NCI-H2196 treated with DMSO at 0.1 percent for 48 hours (cell line): ENCODE results near the gene MLXIPL.
A peak's percentile ranks its signal among the peaks of the same experiment; 100 is the strongest.
"Not testable (repeated sequence)": the region's sequence is repeated elsewhere in the genome, so short reads cannot be mapped to it uniquely, and the experiment has no call there.

ENCODE experiments used
- DNase-seq: peaks from one replicate; lab custom pipeline; 2025; ENCODE audit not compliant: unreplicated experiment; lab: John Stamatoyannopoulos, UW

MLXIPL gene

GRCh38 chr7:73645643-73646174 is 21.4 kb upstream of the MLXIPL start:
- DNase-seq, result no peak

DNA sequence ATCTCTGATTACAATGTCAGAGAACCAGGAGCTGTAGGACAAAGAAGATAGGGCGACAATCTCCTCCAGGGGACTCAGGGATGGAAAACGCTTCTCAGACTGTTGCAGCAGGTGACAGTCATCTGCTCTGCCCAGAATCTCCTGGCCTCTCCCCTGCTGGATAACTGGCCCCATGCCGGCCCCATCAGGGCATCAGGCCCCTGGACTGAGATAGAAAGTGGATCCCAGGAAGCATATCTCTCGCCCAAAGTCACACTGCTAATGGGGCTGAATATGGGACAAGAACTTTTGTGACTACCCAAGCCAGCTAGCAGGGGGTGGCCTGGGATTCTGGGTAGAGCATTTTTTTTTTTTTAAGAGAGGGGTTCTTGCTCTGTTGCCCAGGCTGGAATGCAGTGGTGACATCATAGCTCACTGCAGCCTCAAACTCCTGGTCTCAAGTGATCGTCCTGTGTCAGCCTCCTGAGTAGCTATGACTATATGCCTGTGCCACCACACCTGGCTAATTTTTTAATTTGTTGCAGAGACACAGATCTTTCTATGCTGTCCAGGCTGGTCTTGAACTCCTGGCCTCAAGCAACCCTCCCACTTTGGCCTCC is 20.5 kb upstream of the MLXIPL start:
- no peak for DNase-seq

GRCh38 chr7:73642834-73643233 is 18.5 kb upstream of the MLXIPL start:
- DNase-seq, result no peak

GRCh38 chr7:73638911-73639310 is 14.6 kb upstream of the MLXIPL start:
- no peak for DNase-seq

DNA sequence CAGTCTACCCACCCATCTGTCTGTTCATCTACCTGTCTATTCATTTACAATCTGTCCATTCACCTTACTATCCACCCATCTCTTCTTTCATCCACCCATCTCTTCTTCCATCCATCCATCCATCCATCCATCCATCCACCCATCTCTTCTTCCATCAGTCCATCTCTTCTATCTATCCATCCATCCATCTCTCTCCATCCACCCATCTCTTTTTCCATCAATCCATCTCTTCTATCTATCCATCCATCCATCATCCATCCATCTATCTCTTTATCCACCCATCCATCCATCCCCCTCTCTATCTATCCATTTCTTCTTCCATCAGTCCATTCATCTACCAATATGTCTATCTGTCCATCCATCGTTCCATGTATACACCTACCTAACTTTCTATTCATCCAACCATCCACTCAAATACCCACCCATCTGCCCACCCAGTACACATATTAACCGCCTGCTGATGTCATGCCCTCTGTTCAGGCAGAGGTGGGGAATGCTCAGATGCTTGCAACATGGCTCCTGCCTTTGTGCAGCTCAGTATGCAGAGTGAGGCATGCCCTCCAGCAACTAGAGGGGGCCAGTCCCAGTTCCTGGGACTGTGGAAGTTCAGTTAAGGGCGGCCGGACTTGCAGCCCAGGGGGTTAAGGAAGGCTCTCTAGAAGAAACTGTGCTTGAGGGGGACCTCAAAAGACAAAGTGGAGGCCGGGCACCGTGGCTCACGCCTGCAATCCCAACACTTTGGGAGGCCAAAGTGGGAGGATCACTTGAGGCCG is 11.3 kb upstream of the MLXIPL start:
- DNase-seq, result no peak

GRCh38 chr7:73633844-73634243 is 9.5 kb upstream of the MLXIPL start:
- DNase-seq, result no peak

DNA sequence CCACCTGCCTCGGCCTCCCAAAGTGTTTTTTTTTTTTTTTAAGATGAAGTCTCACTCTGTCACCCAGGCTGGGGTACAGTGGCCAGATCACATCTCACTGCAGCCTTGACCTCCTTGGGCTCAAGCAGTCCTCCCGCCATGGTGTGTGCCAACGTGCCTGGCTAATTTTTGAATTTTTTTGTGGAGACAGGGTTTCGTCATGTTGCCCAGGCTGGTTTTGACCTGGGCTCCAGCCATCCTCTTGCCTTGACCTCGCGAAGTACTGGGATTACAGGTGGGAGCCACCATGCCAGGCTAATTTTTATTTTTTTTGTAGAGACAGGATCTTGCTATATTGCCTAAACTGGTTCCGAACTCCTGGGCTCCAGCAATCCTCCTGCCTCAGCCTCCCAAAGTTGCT is 9.0 kb upstream of the MLXIPL start:
- DNase-seq, result no peak

- DNase-seq, result no peak
These were observed 7.2 kb upstream of the MLXIPL start for GRCh38 chr7:73631558-73631957.

DNA sequence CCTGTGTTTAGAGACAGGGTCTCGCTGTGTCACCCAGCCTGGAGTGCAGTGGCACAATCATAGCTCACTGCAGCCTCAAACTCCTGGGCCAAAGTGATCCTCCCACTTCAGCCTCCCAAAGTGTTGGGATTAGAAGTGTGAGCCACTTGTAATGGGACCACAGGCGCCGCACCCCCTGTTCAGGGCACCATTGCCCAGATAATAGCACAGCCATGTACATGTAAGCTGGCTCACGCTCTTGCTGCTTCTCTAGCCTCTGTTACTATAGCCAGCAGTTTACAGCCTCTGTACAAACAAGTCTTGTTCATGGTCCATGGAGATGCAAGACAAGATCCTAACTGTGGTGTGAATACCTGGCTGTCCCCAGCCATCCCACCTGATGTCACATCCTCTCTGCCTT is 4.2 kb upstream of the MLXIPL start:
- DNase-seq, result no peak

- DNase-seq, result no peak
These were observed 2.5 kb upstream of the MLXIPL start for GRCh38 chr7:73626814-73627213.

GRCh38 chr7:73625276-73625675 is 954 bp upstream of the MLXIPL start:
- DNase-seq, result no peak

- no peak for DNase-seq
These were observed 313 bp upstream of the MLXIPL start for GRCh38 chr7:73624669-73625001.

- peak; percentile 42 for DNase-seq
These were observed 1.2 kb downstream of the MLXIPL start for GRCh38 chr7:73622909-73623797.

DNA sequence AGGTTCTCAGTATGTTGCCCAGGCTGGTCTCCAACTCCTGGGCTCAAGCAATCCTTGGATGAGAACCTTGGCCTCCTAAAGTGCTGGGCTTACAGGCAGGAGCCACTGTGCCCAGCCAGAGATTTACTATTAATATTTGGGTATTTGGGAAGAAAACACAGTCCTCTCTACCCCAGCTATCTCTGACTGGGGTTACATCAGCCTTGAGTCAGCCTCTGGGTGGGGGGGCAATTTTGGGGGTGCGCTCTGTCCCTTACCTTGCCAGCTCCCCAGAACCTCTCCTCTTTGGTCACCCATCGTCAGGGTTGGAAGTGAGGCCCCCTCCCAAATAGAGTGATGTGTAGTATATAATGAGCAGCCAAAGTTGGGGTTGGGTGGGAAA is 1.8 kb downstream of the MLXIPL start:
- DNase-seq, result no peak

- no peak for DNase-seq
These were observed 2.9 kb downstream of the MLXIPL start for GRCh38 chr7:73621168-73622063.

DNA sequence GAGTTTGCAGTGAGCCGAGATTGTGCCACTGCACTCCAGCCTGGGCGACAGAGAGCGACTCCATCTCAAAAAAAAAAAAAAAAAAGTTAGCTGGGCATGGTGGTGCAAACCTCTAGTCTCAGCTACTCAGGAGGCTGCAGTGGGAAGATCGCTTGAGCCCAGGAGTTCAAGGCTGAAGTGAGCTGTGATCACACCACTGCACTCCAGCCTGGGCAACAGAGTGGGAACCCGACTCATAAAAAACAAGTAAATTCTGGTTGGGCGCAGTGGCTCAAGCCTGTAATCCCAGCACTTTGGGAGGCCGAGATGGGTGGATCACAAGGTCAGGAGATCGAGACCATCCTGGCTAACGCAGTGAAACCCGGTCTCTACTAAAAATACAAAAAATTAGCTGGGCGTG is 4.9 kb downstream of the MLXIPL start:
- not testable (repeated sequence) for DNase-seq

DNA sequence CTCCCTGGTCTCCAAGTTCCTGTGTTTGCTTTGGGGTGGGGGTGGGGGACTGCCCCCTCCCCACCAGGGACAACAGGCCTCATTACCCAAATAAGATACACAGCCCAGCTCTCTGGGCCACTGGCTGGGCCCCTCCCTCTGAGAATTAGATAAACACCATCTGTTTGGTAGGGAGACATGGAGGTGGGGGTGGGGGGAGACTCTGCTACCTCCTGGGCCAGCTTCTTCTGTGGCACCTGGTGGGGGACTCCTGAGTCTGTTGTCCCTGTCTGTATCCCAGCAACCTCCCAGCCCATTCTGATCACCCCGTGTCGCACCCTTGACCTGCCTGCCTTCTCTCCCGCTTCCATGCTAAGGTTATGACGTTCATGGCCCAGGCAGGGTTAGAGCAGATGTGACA is 5.8 kb downstream of the MLXIPL start:
- no peak for DNase-seq

DNA sequence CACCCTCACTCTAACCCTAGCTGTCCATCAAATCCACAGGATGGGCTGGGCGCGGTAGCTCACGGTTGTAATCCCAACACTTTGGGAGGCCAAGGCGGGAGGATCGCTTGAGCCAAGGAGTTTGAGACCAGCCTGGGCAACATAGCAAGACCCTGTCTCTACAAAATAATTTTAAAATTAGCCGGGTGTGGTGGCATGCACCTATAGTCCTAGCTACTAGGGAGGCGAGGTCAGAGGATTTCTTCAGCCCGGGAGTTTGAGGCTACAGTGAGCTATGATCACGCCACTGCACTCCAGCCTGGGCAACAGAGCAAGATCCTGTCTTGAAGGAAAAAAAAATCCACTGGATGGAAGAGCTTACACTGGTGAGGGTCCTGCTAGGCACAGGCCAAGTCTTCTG is 6.8 kb downstream of the MLXIPL start:
- DNase-seq, result not testable (repeated sequence)

GRCh38 chr7:73615886-73616285 is 8.4 kb downstream of the MLXIPL start:
- no peak for DNase-seq

DNA sequence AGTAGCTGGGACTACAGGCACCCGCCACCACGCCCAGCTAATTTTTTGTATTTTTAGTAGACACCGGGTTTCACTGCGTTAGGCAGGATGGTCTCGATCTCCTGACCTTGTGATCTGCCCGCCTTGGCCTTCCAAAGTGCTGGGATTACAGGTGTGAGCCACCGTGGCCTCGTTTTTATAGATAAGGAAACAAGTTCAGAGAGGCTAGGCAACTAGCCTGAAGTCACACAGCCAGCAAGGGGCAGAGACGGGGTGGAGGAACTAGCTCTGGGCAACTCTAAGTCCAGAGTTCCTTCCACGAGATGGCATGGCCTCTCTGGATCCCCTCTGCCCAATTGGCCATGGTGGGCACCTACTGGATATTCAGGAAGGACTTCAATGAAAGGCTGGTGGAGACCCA is 9.4 kb downstream of the MLXIPL start:
- DNase-seq, result not testable (repeated sequence)
